Astrocyte of the hippocampus (primary cell): Measurements from ENCODE around the gene METTL2B.
A peak's percentile ranks its signal among the peaks of the same experiment; 100 is the strongest.
"Not testable (repeated sequence)": the region's sequence is repeated elsewhere in the genome, so short reads cannot be mapped to it uniquely, and the experiment has no call there.

ENCODE experiments used
- DNase-seq: peaks from one replicate; pipeline ENCODE4 v3.0.0; 2011; ENCODE audit warnings: low read depth, low spot score

Gene METTL2B

GRCh38 chr7:128523932-128524524 is 47.5 kb downstream of the METTL2B start:
- DNase-seq = not testable (repeated sequence)

- DNase-seq = not testable (repeated sequence)
Measured at GRCh38 chr7:128525584-128525983, 49.0 kb downstream of the METTL2B start.

DNA sequence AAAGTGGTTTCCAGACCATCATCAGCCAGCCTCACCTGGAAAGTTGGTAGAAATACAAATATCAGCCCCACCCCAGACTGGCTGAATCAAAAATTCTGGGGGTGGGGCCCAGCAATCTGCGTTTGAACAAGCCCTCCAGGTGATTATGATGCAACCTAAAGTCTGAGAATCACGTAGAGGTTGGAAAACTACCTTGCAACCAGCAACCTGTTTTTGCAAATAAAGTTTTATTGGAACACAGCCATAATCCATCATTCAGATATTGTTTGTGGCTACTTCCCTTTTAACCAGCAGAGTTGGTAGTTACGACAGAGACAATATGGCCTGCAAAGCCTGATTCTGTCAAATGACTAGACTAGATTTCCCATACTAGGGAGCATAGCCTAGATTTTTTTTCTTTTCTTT is 49.5 kb downstream of the METTL2B start:
- DNase-seq = not testable (repeated sequence)

- not testable (repeated sequence) for DNase-seq
Measured at GRCh38 chr7:128529191-128529590, 52.6 kb downstream of the METTL2B start.

- DNase-seq = not testable (repeated sequence)
Measured at GRCh38 chr7:128530121-128530854, 53.7 kb downstream of the METTL2B start.

- DNase-seq = no peak
Measured at GRCh38 chr7:128530855-128531104, 54.2 kb downstream of the METTL2B start.

- DNase-seq = peak; percentile 93
Measured at GRCh38 chr7:128531105-128531954, 54.8 kb downstream of the METTL2B start.

- peak; percentile 33 for DNase-seq
Measured at GRCh38 chr7:128531955-128532478, 55.5 kb downstream of the METTL2B start.

DNA sequence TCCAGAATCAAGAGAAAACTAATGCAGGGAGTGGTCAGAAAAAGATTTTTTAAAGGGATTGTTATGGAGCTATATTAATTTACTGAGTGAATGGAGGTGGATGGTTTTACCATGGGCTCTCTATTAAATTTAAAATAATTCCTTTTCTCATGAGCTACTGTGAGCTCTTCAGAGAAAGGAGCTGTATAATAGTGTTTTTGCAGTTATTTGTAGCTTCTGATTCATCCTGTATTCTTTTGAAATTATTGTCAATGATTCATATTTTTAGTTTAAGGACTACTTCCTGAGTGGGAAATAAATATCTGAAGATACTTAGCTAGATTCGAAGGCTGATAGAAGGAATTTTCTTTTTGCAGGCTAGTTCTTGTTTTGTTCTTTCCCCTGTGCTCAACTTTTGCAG is 56.4 kb downstream of the METTL2B start:
- DNase-seq = not testable (repeated sequence)

DNA sequence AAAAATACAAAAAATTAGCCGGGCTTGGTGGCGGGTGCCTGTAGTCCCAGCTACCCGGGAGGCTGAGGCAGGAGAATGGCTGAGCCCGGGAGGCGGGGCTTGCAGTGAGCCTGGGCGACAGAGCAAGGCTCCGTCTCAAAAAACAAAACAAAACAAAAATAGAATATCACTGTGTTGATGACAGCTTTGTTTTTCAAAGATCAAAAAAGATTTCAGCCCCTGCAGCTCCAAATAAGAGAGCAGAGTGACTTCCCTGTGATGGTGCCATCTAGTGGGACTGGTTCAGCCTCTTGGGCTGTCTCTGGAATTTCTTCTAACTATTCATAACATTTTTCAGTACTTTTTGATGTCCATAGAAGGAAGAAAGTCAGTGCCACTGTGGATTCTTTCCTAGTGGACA is 60.9 kb downstream of the METTL2B start:
- DNase-seq = peak; percentile 44

DNA sequence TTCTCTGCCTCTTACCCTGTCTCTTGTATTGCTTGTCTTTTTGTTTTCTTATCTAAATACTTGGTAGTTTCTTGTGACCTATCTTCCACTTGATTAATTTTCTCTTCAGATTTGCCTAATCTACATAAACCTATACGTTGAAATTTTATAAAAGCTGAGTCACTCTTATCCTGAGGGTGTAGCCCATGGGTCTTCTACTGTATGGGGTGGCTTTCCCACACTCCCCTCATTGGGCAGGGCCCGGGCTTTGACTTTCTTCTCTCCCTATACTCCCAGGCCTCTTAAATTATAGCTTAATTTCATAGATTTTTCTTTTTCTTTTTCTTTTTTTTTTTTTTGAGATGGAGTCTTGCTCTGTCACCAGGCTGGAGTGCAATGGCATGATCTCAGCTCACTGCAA is 66.0 kb downstream of the METTL2B start:
- not testable (repeated sequence) for DNase-seq

DNA sequence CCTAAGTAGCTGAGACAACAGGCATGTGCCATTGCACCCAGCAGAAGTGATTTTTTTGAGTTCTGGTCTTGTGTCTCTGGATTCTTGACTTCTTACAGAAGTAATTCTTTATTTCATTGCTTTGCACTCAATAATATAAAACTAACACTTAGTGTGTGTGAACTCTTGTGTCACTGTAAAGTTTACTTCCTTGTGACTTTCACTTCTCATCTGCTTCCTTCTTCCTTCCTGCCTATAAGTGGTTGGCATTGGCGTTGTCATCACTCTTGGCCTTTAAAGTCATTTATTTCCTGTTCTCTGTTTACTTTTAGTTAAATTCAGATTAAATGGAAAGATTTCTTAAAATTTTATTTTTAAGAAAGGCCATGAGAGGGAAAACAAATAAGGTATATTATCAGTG is 66.8 kb downstream of the METTL2B start:
- not testable (repeated sequence) for DNase-seq

DNA sequence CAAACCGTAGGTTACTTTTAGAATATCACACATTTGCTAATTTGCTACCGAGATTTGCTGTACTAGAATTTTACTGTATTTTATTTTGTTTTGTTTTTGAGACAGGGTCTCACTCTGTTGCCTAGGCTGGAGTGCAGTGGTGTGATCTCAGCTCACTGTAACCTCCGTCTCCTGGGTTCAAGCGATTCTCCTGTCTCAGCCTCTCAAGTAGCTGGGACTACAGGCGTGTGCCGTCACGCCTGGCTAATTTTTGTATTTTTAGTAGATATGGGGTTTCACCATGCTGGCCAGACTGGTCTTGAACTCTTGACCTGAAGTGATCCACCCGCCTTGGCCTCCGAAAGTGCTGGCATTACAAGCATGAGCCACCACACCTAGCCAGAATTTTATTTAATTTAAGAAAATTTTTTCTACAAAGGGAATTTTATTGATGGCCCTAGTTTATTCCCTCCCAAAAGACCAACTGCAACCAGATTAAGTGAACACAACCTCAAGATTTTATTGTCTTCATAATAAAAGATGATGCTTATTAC is 69.8 kb downstream of the METTL2B start:
- DNase-seq = not testable (repeated sequence)

DNA sequence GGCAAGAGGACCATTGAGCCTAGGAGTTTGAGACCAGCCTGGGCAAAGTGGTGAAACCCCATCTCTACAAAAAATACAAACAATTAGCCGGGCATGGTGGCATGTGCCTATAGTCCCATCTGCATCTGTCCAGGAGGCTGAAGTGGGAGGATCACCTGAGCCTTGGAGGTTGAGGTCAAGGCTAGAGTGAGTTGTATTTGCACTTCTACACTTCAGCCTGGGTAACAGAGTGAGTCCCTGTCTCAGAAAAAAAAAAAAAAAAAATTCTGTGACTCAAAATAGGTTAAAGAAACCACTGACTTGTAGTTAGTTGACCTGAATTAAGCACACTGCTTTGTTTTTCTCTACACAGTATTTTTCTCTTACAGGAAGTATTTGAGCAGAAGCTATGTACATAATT is 74.4 kb downstream of the METTL2B start:
- DNase-seq = no peak

- not testable (repeated sequence) for DNase-seq
Measured at GRCh38 chr7:128554394-128554793, 77.8 kb downstream of the METTL2B start.
